Measurements from ENCODE around the gene SRGN.
"Not testable (repeated sequence)": the region's sequence is repeated elsewhere in the genome, so short reads cannot be mapped to it uniquely, and the experiment has no call there.

The SRGN gene

DNA sequence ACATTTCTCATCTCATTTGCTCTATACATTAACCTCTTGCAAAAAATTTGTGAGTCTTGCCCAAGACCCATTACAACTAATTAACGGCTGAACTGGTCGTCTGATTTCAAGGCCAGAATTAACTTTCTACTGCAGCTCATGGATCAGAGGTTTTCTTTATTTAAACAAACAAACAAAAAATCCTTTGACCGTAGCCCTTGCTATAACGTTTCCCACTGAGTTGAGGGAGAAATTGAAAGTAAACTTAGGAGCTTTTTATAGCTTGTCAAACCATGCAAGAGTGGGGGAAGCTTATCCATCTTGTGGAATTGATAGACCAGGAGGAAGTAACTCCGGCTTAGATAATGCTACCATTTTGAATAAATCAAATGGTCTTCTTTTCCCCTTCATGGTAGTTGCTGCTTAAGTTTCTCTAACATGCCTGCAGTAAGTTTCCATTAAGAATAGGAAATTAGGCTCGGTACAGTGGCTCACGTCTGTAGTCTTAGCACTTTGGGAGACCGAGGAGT is 3.3 kb downstream of the SRGN start:
- DNase-seq: peak in 1 of 5 donors; percentile 19

DNA sequence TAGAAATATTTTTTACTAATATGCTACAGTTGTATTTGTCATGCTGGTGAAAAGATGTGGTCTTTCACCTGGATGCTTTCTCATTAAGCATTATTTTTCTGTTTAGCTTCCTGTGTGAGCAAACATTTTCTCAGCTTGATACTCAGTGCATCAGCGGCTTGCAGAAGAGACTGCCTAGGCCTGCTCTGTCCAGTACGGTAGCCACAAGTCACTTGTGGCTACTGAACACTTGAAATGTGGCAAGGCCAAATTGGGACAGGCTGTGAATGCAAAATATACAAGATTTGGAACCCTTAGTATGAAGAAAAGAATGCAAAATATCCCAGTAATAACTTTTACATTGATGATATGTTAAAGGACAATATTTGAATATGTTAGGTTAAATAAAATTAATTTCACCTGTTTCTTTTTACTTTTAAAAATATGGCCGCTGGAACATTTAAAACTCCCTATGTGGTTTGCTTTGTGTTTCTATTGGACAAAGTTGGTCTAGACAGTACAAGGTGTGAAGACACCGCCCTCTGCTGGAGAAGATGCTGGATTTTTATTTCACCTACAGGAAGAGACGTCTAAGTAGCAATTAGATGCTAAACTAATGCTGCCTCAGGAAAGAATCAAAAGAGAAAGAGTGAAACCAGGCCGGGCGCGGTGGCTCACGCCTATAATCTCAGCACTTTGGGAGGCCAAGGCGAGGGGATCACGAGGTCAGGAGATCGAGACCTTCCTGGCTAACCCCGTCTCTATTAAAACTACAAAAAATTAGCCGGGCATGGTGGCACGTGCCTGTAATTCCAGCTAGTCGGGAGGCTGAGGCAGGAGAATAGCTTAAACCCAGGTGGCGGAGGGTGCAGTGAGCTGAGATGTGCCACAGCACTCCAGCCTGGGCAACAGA is 5.3 kb downstream of the SRGN start:
- DNase-seq: peak; percentile 58 to 89 (median 77)

DNA sequence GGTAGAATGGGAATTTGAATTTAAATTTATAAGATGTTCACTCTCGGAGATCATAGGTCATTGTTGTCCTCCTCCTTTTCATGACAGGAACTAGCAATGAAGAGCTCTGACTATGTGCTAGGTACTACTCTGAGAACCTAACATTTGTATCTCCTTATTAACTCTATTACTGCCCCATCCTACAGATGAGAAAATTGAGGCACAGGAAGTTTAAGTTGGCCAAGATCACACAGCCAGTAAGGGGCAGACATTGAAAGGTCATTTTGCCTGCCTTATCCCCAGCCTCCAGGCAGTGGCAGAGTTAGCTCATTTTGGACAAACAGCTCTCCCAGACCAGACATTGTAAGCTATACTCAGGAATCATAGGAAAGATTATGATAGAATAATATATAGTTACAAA is 6.0 kb downstream of the SRGN start:
- no peak for DNase-seq

- no peak for DNase-seq
Observed at GRCh38 chr10:69096045-69096444, 8.1 kb downstream of the SRGN start.

DNA sequence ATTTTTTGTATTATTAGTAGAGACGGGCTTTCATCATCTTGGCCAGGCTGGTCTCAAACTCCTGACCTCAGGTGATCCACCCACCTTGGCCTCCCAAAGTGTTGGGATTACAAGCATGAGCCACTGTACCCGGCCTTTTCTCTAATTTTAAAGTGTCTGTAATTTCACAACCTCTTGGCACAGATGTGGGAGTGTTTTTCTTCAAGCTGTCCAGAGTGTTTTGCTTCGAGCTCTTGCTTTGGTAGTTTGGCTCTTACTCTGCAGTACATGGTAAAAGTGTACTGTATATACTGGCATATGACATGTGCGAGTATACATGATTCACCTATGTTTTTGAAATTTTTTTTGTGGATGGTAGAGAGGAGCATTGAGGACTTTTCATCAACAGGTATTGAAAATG is 9.8 kb downstream of the SRGN start:
- no peak for DNase-seq

DNA sequence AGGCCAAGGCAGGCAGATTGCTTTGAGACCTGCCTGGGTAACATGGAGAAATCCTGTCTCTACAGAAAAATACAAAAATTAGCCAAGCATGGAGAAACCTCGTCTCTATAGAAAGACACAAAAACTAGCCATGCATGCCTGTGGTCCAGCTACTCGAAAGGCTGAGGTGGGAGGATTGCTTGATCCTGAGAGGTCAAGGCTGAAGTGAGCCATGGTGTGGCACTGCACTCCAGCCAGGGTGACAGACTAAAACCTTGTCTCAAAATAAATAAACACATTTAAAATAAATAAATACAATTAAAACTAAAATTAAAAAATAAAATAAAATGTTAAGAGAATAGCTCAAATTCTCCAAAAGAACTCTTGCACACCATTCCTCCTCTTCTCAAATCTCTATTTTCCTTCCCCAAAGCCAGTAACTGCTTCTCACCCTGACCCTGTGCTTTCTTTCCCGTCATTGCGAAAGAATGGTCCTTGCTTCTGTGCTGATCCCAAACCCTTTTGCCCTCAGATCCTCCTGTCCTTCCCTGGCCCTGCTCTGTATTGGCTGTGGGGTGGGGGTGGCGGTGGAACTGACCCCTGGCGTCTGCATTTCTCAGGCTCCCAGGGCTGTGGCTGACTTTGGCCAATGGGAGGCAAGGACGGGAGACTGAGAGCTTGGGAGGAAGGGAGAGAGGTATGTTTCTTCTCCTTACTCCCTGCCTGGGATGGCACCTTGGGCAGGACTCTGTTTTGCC is 12.4 kb downstream of the SRGN start:
- DNase-seq: no peak

- peak in 1 of 5 donors; percentile 27 for DNase-seq
Observed at GRCh38 chr10:69101451-69102095, 13.7 kb downstream of the SRGN start.

DNA sequence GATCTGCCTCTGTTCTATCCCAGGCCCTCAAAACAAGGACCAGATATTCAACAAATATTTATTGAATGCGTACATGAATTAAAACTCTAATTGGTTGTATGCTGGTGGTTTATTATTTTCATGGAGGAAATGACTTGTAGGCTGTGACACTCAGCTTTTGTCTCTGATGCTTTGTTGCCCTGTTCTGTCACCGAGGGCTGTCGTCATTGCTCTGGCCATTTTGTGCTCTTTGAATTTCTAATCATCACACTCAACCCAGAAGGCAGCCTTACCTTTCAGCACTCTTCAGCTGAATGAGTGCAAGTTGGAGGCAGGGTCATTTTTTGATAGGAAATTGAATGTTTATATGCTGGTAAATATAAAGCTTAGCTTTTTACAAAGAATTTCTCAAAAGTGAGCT is 14.5 kb downstream of the SRGN start:
- no peak for DNase-seq

- DNase-seq: no peak
Observed at GRCh38 chr10:69103784-69104183, 15.9 kb downstream of the SRGN start.

DNA sequence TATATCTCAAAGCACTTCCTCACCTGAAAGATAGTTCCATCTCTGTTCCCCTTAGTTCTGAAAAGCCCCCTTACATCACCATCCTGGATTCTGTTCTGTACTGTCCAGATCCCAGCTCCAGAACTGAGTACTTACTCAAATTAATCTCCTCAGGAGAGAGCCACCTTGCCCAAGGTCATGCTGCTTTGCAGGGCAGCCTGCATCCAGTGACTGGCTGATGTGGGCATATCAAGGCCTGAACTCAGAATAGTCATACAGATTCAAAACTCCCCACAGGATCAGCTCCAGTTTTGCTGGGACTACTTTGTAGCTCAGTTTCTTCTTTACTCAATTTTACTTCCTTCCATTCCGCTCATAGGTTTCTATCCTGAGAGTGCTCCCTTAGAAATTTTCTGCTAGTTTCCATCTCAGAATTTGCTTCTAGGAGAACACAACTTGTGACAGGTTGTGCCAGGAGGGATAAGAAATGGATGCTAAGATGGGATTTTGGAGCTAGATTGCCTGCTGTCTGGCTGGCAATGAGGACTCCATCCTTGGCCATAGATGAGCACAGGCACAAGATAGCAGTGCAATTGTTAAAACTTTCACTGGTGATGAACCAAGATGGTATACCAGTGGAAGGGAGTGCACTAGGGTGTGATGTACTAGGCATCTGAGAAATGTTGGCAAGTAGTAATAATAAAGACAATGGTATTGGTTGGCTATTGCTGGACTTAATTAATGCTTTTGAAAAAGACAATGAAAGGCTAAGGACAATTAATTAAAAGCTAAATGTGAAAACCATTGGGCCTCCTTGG is 17.3 kb downstream of the SRGN start:
- DNase-seq: no peak

GRCh38 chr10:69107176-69107490 is 19.2 kb downstream of the SRGN start:
- DNase-seq: no peak

- no peak for DNase-seq
Observed at GRCh38 chr10:69107699-69108098, 19.8 kb downstream of the SRGN start.

- no peak for DNase-seq
Observed at GRCh38 chr10:69119896-69120295, 32.0 kb downstream of the SRGN start.

- DNase-seq: peak in 1 of 5 donors; percentile 15
Observed at GRCh38 chr10:69123306-69123746, 35.4 kb downstream of the SRGN start.

DNA sequence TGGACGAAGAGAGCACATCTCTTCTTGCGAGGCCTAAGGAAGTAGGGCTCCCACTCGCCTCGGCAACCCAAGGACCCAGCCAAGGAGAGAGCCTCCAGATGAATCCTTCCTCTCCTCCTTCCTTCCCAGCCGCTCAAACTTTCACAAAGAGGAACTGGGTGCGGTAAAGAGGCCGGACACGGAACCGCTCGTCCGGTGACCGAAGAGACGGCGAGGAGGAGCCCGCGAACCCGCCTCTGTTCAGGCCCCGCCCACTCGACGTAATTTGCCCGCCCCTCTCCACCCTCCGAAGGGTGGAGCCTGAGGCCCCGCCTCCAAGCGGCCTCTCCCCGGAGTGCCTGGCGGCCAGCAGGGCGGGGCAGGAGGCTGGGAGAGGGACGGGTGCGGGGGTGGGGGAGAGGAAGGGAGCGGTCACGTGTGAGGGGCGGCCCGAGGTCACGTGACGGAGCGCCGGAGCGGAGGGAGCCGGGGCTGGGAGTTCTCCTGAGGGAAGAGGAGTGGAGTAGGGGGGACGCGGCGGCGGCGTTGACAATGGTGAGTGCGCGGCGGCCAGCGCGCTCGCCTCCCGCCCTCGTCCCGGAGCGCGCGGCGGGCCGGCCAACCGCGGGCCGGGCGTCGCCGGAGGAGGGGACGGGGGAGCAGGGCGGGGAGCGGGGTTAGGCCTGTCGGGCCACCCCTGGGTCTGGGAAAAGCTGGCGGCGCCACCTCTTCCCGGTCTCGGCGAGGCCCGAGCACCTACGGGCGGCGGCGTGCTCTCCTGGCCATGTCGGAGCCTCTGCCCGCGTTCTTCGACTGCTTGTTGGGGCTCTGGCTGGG is 36.1 kb downstream of the SRGN start, which contains the start of gene VPS26A:
TSS of gene VPS26A (plus strand) at position 432 of the 816 bp plus-strand sequence. CDS start at position 532, 100 bp downstream.
- DNase-seq: peak; percentile 98 to 99 (median 99)

DNA sequence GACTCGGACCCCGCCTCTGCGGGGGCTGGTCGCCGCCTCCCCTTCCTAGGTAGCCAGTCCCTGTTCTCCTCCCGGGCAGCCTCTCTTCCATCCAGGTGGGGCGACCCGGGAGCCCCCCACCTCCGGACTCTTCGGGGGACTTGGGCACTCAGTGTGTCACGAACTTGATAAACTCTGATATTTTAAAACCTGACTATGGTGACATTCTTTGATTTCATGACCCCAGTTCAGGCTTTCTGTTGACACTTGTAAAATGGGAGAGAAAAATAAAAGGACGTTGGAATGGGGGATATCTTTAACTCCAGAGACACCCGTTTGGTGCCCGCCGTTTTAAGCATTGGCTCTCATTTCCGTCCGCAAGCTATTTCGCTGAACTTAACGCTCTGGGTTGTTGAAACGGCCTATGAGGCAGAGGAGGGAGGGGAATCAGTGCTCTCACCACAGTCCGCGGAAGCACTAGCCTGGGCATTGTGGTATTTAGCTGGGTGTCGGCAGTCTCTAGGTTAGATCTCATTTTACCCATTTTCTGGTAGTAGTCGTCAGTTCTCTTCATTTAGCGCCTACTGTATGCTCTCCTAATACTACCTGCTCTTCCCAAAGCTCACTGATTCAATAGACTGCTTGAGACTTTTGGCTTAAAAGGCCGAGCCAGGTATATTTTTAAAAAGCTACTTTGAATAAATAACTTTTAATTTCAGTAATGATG is 36.8 kb downstream of the SRGN start:
- peak; percentile 13 to 80 (median 23) for DNase-seq

DNA sequence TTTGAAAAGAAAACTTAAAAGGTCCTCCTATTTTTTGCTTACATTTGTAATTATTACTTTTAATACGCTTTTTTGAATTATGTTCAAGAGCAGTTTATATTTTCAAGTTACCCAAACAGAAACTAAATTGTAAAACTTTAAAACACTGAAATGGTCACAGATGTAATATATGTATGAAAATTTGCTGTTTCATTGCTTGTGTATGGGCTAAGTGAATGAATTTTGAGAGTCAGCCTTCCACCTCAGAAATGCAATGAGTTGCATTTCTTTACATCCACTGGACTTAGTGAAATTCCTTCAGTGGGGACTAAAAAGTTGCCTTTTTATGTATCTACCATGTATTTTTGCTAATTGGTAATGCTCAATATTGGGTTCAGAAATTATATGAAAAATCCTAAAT is 37.7 kb downstream of the SRGN start:
- DNase-seq: no peak

GRCh38 chr10:69130251-69130650 is 42.3 kb downstream of the SRGN start:
- DNase-seq: no peak

DNA sequence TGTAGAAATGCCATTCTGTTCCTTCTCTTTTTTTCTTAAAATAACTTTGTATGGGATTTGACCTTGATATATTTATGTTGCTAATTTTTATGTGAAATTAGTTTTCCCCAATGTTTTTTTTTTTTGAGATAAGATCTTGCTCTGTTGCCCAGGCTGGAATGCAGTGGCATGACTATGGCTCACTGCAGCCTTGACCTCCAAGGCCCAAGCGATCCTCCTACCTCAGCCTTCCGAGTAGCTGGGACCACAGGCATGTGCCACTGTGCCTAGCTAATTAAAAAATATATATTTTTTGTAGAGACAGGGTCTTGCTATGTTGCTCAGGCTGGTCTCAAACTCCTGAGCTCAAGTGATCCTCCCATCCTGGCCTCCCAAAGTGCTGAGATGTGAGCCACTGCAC is 52.1 kb downstream of the SRGN start:
- no peak for DNase-seq

DNA sequence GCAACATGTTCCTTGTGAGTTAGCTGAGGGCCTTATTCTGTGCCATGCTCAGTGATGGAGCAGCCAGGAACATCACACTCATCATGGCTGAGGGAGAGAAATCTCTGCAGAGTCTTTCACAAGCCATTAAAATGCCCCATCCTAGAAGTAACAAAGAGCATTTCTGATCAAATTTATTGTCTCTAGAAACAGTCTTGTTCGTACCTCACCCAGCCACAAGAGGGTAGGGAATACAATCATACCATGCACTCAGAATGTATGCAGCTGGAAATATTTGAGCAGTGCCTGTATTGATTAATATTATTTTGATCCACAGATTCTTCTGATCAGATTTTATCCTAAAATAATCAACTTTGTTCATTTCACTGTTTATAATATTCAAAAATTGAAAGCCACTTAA is 53.4 kb downstream of the SRGN start:
- DNase-seq: no peak

GRCh38 chr10:69142074-69142473 is 54.2 kb downstream of the SRGN start:
- DNase-seq: not testable (repeated sequence)
